HG03045 (cell line): Measurements from ENCODE around the gene PAK4.
"Not testable (repeated sequence)": the region's sequence is repeated elsewhere in the genome, so short reads cannot be mapped to it uniquely, and the experiment has no call there.

Source experiments
- ATAC-seq: cut with Tn5 transposase; IDR thresholded peaks from one replicate; pipeline ENCODE4 v1.9.1; 2021; ENCODE audit warnings: mild to moderate bottlenecking, moderate library complexity; ENCODE audit not compliant: unreplicated experiment

The PAK4 gene

DNA sequence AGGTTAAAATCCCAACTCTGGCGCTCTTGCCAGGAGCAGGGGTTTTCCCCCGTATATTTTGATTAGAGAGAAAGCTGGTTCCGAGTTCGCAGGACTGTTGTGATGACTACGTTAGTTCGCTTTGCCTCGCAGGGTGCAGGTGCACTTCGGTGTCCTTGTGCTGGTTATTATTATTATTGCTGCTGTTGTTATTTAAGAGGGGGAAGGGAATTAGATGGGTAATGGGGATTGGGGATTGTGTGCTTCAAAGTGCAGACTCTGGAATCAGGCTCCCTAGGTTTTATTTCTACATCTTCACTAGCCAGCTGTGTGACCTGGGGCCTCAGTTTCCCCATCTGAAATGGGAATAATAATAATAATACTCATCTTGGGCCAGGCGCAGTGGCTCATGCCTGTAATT, 26.2 kb upstream of the PAK4 start:
- no peak for ATAC-seq

DNA sequence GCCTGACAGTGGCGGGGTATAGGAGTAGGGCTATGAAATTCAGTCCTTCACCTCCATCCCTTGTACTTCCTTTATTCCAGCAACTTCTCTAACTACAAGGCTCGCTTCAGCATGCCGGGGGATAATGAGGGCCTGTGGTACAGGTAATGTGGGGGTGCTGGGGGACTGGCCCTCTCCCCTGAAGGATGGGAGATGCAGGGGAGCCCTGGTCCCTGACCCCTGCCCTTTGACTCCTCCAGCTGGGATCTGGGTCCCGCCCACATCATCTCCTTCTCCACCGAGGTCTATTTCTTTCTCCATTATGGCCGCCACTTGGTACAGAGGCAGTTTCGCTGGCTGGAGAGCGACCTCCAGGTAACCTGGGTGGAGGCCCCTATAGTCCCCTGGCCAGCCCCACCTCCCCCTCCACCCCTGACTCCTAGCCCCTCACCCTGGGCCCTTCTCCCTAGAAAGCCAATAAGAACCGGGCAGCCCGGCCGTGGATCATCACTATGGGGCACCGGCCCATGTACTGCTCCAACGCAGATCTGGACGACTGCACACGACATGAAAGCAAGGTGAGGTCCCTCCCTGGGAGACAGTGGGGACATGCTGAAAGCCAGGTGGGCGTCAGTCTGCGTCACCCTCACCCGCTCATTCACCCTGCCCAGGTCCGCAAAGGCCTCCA, 25.0 kb upstream of the PAK4 start:
- no peak for ATAC-seq

DNA sequence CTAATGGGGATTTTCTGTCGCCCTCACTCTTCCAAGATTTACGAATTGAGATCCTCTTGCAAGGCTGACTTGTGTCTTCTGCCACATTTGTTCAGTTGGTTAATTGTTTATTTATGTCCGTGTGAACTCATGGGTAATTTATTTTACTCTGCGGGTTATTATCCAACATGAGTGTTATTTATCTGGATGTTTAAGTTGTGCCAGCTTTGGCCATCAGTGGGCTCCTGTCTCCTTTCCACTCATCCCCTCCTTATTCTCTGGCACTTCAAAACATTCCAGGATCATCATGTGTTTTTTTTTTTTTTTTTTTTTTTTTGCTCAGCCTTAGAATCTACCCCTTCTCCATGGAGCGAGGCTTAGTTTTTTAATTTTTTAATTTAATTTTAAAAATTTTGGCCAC, 22.4 kb upstream of the PAK4 start:
- ATAC-seq, result no peak

DNA sequence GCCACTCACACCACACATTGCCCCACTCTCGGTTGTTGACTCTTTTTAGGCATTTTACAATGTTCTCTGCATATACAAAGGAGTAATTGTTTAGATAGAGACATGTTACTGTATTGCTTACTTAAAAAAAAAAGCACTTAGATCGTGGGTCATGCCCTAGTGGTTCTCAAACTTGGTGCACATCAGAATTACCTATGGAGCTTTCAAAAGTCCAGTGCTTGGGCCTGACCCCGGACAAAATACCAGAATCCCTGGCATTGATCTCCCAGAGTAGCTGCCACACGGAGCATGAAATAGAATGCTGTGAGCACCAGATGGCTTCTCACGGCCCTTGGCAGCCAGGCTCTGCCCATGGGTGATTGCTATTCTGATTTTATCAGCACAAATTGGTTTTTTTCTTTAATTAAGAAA, 21.4 kb upstream of the PAK4 start:
- no peak for ATAC-seq

DNA sequence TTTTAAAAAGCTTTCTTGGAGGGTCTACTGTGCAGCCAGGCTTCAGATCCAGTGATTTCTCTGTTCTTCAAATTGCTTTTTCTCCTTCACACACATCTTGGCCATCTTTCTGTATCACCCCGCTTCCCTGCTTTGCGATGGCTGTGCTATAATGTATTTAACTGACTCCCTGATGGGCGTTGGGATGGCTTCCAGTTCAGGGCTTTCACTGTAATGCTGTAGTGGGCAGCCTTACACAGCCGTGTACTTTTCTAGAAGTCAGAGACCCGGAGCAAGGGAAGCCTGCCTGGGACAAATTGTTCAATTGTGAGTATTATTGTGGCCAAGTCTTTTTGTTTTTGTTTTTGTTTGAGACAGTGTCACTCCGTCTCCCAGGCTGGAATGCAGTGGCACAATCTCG, 19.4 kb upstream of the PAK4 start:
- ATAC-seq, result no peak

DNA sequence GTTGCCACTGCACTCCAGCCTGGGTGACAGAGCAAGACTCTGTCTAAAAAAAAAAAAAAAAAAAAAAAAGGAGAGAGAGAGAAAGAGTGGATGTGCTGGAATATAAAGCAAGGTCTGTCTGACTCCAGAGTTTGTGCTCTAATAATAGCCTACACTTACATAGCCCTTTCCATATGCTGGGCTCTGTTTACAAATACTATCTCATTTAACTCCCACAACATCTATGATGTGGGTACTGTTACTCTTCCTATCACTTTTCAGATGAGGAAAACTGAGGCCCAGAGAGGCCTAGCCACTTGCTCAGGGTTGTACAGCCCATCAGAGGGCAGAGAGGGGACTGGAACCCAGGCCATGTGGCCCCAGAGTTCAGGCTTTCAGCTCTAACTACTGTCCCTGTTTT, 15.9 kb upstream of the PAK4 start:
- no peak for ATAC-seq

DNA sequence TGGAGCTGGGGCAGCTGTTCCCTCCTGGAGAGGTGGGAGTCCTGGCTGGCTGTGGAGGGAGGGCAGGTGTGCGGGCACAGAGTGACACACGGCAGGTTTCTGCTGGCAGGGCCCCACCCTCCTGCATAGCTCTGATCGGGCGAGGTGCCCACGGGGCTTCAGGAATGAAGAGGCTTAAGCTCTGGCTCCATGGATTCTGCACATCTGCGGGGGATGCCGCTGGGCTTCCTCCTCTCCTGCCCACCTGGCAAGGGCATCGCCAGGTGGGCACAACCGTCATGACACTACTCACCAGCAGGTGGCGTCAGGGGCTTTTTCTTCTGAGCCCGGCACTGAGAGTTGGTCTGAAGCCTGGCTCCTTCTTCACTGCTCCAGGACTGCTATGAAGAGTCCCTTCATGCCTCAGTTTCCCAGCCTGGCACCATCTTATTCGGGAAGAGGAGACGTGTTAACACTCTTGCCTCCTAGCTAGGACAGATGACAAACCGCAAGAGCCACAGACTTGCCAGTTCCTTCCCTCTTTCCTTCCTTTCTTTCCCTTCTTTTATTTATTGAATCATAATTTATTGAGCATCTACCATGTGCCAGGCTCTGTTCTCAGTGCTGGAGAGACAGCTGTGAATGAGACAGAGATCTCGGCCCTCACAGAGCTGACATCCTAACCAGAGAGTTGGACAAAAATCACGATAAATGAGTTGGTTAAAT, 15.2 kb upstream of the PAK4 start:
- ATAC-seq, result no peak

DNA sequence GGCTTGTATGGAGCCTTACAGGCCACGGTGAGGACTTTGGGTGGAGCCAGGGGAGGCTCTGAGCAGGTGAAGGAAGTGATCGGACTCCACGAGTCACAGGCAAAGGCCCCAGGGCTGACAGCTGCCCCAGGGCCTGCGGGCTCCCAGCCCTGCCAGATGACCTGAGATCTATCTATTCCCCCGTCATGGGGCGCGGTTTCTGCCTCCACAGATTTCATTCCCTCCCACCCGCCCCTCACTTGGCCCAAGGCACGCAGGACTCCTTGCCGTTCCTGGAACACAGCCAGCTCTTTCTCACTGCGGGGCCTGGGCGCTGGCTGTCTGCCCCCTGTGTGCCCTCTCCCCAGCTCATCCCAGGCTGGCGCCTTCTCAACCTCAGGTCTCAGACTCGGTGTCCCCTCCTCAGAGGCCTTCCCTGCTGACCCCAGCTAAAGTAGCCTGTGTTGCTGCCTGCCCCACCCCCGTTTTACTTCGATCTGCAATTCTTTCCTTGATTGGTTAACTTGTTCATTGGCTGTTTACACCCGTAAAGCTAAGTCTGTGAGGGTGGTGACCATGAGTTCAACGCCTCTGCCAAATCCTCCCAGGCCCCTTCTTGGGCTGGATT, 13.9 kb upstream of the PAK4 start:
- ATAC-seq, result no peak

DNA sequence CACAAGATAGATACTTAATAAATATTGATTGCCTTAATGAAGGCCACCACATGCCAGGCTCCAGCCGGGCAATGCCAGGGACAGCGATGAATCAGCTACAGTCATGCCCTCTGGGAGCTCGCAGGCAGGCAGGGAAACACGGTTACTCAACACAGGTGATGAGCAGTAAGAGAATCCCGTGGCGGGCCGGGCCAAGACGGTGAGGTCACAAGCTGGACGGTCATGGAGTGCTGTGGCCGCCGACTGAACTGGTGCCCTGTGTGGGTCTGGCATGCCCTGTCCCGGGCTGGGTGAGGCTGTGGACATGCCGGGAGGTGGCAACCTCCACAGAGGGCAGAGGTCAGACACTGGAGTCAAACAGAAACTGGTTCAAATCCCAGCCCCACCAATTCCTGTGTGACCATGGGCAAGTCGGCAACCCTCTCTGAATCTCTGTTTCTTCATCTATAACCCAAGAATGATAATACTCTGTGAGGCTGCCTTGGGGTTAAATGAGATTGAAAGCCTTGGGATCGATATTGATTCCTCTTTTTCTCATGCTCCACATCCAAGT, 13.2 kb upstream of the PAK4 start:
- no peak for ATAC-seq

DNA sequence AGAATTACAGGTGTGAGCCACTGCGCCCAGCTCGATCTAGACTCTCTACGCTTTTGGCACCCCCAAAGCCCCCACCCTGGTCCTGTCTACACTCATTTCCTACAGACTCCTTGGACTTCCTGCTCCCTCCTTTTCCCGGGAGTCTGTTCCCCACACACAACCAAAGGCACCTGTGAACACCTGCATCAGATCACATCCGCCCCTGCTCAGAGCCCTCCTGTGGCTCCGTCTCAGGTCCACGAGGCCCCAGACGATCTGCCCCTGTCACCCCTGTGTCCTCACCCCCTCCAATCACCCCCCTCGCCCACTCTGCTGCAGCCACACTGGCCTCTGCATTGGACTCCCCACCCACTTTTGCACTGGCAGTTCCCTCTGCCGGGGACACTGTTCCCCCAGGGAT, 12.4 kb upstream of the PAK4 start:
- no peak for ATAC-seq

DNA sequence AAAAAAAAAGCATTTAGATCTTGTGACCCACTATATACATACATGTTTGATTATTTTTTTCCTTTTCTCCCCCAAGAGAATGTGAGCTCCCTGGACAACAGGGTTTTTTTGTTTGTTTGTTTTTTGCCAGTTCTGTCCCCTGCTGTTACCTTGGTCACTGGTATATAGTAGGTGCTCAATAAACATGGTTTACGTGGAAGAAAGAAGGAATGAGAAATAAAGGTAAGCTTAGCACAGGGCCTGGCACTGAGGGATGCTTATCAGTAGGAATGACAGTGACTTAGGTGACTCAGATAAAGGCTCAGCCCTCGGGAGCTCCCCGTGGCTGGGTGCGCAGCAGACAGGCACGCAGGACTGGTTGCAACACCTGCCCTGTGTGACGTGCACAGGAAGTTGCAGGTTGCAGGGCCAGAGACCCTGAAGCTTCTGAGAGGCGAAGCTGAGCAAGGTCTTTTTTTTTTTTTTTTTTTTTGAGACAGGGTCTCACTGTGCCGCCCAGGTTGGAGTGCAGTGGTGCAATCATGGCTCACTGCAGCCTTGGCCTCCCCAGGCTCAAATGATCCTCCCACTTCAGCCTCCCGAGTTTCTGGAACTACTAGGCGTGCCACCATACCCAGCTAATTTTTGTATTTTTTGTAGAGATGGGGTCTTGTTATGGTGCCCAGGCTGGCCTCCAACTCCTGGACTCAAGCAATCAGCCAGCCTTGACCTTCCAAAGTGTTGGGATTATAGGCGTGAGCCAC, 10.3 kb upstream of the PAK4 start:
- ATAC-seq, result no peak

DNA sequence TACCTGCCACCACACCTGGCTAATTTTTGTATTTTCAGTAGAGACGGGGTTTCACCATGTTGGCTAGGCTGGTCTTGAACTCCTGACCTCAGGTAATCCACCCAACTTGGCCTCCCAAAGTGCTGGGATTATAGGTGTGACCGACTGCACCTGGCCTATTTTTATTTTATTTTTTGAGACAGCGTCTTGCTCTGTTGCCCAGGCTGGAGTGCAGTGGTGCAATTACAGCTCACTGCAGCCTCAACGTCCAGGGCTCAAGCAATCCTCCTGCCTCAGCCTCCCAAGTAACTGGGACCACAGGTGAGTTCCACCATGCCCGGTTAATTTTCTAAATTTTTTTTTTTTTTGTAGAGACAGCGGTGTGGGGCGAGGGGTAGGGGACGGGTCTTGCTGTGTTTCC, 8.6 kb upstream of the PAK4 start:
- not testable (repeated sequence) for ATAC-seq

DNA sequence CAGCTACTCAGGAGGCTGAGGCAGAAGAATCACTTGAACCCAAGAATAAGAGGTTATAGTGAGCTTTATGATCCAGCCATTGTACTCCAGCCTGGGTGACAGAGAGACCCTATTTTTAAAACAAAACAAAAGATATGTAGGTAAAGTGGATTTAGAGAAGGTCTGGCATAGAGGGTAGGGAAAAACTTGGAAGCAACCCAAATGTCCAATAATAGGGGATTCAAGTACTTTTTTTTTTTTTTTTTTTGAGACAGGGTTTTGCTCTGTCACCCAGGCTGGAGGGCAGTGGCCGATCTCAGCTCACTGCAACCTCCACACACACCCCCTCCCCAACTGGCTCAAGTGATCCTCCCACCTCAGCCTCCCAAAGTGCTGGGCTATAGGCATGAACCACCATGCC, 5.8 kb upstream of the PAK4 start:
- no peak for ATAC-seq

DNA sequence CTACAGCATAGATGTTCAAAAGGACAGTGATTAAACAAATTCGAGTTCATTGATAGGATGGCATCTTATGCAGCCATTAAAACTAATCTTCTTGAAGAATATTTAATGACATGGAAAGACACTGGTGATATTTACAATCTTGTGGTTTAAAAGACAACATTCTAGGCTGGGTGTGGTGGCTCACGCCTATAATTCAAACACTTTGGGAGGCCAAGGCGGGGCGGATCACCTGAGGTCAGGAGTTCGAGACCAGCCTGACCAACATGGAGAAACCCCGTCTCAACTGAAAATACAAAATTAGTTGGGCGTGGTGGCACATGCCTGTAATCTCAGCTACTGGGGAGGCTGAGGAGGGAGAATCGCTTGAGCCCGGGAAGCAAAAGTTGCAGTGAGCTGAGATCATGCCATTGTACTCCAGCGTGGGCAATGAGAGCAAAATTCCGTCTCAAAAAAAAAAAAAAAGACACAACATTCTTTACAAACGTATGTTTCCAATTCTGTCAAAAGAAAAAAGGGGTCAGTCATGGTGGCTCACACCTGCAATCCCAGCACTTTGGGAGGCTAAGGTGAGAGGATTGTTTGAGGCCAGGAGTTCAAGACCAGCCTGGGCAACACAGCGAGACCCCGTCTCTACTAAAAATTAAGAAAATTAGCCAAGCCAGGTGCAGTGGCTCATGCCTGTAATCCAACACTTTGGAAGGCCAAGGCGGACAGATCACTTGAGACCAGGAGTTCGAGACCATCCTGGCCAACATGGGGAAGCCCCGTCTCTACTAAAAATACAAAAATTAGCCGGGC, 2.5 kb upstream of the PAK4 start:
- ATAC-seq, result no peak

DNA sequence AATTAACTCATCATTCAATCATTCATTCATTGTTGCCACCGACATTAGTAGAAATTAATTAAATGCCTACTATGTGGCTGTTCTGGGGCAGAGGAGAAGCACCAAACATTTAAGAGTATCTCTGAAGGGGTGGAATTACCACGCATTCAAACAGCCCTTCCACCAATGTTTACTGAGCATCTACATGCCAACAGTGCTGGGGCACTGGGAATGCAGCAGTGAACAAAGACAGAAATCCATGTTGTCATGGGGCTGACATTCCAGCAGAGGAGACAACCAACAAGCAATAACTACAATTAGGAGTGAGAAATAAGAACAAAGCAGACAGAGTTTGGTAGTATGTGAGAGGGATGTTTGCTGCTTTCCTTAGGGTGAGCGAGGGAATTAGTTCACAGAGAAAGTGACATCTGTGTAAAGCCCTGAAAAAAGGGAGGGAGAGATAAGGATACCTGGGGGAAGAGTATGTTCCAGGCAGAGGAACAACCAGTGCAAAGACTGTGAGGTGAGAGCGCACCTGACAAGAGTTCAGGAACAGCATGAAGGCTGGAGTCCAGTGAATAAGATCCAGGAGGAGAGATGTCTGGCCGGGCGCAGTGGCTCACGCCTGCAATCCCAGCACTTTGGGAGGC, 1.3 kb upstream of the PAK4 start:
- no peak for ATAC-seq

DNA sequence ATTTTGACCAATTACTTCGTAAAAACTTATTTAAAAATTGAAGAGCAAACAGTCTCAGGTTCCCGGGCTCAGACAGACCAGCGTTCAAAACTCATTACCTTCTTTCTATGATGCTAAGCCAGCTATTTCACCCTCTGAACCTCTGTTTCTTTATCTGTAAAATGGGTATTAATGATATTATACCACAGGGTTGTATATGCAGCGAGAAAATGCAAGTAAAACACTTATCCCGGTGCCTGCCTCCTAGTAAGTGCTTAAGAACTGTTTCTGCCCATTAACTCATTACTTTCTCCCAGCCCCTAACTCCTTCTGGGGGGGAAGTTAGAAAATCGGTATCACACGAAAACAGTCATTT, 410 bp upstream of the PAK4 start:
- no peak for ATAC-seq

DNA sequence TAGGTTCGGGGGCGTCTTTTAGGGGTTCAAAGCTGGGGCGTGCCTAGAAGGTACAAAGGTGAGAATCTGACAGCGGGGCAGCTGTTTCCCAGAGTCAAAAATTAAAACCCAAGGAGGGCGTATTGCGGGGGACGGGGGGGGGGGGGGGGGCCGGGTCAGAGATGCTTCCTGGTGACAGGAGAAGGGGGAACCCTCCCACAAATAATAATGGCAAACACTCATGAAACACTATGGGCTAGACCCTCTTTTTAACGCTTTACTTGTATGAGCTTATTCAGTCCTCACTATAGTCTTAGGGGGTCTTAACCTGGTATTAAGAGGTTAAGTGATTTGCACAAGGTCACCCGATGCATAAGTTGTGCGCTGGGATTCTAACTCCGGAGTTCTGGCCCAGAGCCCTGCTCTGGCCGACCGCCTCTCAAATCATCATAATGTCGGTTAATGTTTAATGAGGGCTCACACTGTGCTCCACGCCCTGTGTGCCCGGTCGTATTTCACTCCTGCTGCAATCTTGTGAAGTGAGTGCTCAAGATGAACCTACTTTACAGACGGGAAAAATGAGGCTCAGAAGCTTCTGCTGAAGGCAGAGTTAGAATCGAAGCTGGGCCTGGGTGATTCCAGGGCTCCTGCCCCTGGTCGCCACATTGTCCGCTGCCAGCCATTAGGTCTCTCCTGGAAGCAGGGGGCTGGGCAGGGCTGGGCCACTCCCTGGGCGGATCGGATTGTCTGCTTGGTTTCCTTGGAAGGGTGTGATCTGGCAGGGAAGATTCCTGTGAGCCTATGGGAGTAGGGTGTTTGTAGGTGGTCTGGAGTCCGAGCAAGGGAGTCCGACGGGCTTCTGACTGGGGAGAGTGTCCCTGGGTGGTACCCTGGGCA, 964 bp downstream of the PAK4 start:
- ATAC-seq, result no peak

DNA sequence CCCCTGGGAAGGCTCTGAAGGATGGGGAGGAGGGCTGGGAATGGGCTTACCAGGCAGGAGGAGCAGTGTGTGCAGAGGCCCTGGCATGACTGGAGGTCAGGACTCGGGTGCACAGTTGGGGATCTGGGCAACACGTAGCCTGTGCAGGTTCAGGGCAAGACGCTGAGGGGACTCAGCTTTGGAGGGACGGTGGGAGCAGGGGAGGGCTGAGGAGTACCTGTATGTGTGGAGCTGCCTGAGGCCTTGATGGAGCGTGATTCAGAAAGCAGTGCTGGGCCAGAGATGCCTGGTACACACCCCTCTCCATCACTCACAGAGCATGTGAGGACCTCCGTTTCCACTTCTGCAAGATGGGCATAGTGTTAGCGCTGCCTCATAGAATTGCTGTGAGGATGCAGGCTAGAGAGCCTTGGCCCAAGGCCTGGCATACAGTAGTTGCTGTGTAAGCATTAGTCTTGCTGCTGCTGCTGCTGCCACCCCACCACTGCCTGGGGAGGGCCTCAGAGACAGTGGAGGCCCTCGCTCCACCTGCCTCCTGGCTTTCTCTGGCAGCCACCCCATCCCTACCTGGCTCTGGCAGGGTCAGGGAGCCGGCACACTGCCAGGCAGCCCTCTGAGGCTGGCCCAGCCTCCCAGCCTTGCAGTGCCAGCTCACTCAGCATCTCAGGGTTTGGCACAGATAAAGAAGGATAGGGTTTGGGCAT, 2.4 kb downstream of the PAK4 start:
- ATAC-seq, result no peak
